ENCODE results near the gene PRKAA2.

Gene PRKAA2

GRCh38 chr1:56671085-56671484 lies 26.0 kb downstream of the PRKAA2 start:
- no peak for DNase-seq
- TF ChIP-seq POLR2A (IDR thresholded peaks at IDR 0.05; ENCODE audit: low read length) (no peak), GATA1 (IDR thresholded peaks at IDR 0.05; ENCODE audit: low read depth, low read length) (no peak)

GRCh38 chr1:56671542-56671941 lies 26.4 kb downstream of the PRKAA2 start:
- TF ChIP-seq POLR2A (IDR thresholded peaks at IDR 0.05; ENCODE audit: low read length) (no peak), GATA1 (IDR thresholded peaks at IDR 0.05; ENCODE audit: low read depth, low read length) (no peak)

GRCh38 chr1:56672579-56672978 lies 27.5 kb downstream of the PRKAA2 start:
- TF ChIP-seq POLR2A (IDR thresholded peaks at IDR 0.05; ENCODE audit: low read length) (no peak), GATA1 (IDR thresholded peaks at IDR 0.05; ENCODE audit: low read depth, low read length) (no peak)
- no peak for DNase-seq

More at GRCh38 chr1:56671542-56671941, 26.4 kb downstream of the PRKAA2 start:
- DNase-seq, result no peak

GRCh38 chr1:56675763-56676162 lies 30.6 kb downstream of the PRKAA2 start:
- no peak for DNase-seq
- no peak for TF ChIP-seq GATA1 (IDR thresholded peaks at IDR 0.05; ENCODE audit: low read depth, low read length)
- TF ChIP-seq POLR2A (IDR thresholded peaks at IDR 0.05; ENCODE audit: low read length), result no peak

GRCh38 chr1:56676571-56677035 lies 31.5 kb downstream of the PRKAA2 start:
- DNase-seq, result no peak
- no peak for TF ChIP-seq GATA1 (IDR thresholded peaks at IDR 0.05; ENCODE audit: low read depth, low read length)
- no peak for TF ChIP-seq POLR2A (IDR thresholded peaks at IDR 0.05; ENCODE audit: low read length)

GRCh38 chr1:56683569-56683968 lies 38.5 kb downstream of the PRKAA2 start:
- DNase-seq, result no peak
- no peak for TF ChIP-seq POLR2A (IDR thresholded peaks at IDR 0.05; ENCODE audit: low read length)
- no peak for TF ChIP-seq GATA1 (IDR thresholded peaks at IDR 0.05; ENCODE audit: low read depth, low read length)

- DNase-seq, result no peak
- TF ChIP-seq POLR2A (IDR thresholded peaks at IDR 0.05; ENCODE audit: low read length) (no peak), GATA1 (IDR thresholded peaks at IDR 0.05; ENCODE audit: low read depth, low read length) (no peak)
These were observed 41.1 kb downstream of the PRKAA2 start for GRCh38 chr1:56686169-56686568.

GRCh38 chr1:56688522-56689026 lies 43.5 kb downstream of the PRKAA2 start:
- TF ChIP-seq GATA1 (IDR thresholded peaks at IDR 0.05; ENCODE audit: low read depth, low read length) (no peak), POLR2A (IDR thresholded peaks at IDR 0.05; ENCODE audit: low read length) (no peak)
- DNase-seq, result no peak

GRCh38 chr1:56696663-56697062 lies 51.5 kb downstream of the PRKAA2 start:
- TF ChIP-seq GATA1 (IDR thresholded peaks at IDR 0.05; ENCODE audit: low read depth, low read length) (no peak), POLR2A (IDR thresholded peaks at IDR 0.05; ENCODE audit: low read length) (no peak)
- no peak for DNase-seq

- no peak for TF ChIP-seq GATA1 (IDR thresholded peaks at IDR 0.05; ENCODE audit: low read depth, low read length)
- TF ChIP-seq POLR2A (IDR thresholded peaks at IDR 0.05; ENCODE audit: low read length), result no peak
- DNase-seq, result no peak
These were observed 58.6 kb downstream of the PRKAA2 start for GRCh38 chr1:56703747-56704146.

- no peak for DNase-seq
- TF ChIP-seq GATA1 (IDR thresholded peaks at IDR 0.05; ENCODE audit: low read depth, low read length) (no peak), POLR2A (IDR thresholded peaks at IDR 0.05; ENCODE audit: low read length) (no peak)
These were observed 62.3 kb downstream of the PRKAA2 start for GRCh38 chr1:56707379-56707778.

- TF ChIP-seq GATA1 (IDR thresholded peaks at IDR 0.05; ENCODE audit: low read depth, low read length) (no peak), POLR2A (IDR thresholded peaks at IDR 0.05; ENCODE audit: low read length) (no peak)
- peak; percentile 54 to 69 for DNase-seq
These were observed 64.3 kb downstream of the PRKAA2 start for GRCh38 chr1:56709269-56709880.

GRCh38 chr1:56709995-56710394 lies 64.9 kb downstream of the PRKAA2 start:
- TF ChIP-seq GATA1 (IDR thresholded peaks at IDR 0.05; ENCODE audit: low read depth, low read length) (no peak), POLR2A (IDR thresholded peaks at IDR 0.05; ENCODE audit: low read length) (no peak)
- no peak for DNase-seq

GRCh38 chr1:56710646-56711045 lies 65.5 kb downstream of the PRKAA2 start:
- TF ChIP-seq GATA1 (IDR thresholded peaks at IDR 0.05; ENCODE audit: low read depth, low read length), result no peak
- TF ChIP-seq POLR2A (IDR thresholded peaks at IDR 0.05; ENCODE audit: low read length), result no peak
- no peak for DNase-seq

GRCh38 chr1:56712150-56712549 lies 67.0 kb downstream of the PRKAA2 start:
- TF ChIP-seq GATA1 (IDR thresholded peaks at IDR 0.05; ENCODE audit: low read depth, low read length) (no peak), POLR2A (IDR thresholded peaks at IDR 0.05; ENCODE audit: low read length) (no peak)
- DNase-seq, result no peak

Data from erythroblast (primary cell).